Stimulated activated naive CD8-positive, alpha-beta T cell treated with anti-CD3 and anti-CD28 coated beads, Interleukin-15, amount 100 ng/mL, for 72 hours (primary cell): Measurements from ENCODE around the gene SOHLH1.

Source experiments
- ATAC-seq: fragments of 150-1000 bp; cut with Tn5 transposase; 2 replicates; pipeline ENCODE4 v1.10.0; 2021; ENCODE audit warnings: mild to moderate bottlenecking, moderate library complexity
- DNase-seq, 2 donors: peaks; one replicate each; pipeline ENCODE4 v3.0.0; 2021 to 2022
- H3K27ac Mint-ChIP-seq, 2 donors: one replicate each; pipeline ENCODE4 v1.8.0; 2022; ENCODE audit warnings: mild to moderate bottlenecking in 2 of 2, mixed read lengths in 2 of 2, moderate library complexity in 2 of 2
- H3K27me3 Mint-ChIP-seq: one replicate; pipeline ENCODE4 v1.8.0; 2022; ENCODE audit warnings: mixed read lengths
- H3K4me1 Mint-ChIP-seq: one replicate; pipeline ENCODE4 v1.8.0; 2022; ENCODE audit warnings: mild to moderate bottlenecking, mixed read lengths
- H3K4me3 Mint-ChIP-seq, 2 donors: one replicate each; pipeline ENCODE4 v1.8.0; 2022; ENCODE audit warnings: mild to moderate bottlenecking in 2 of 2, mixed read lengths in 2 of 2, moderate library complexity in 1 of 2
- H3K9me3 Mint-ChIP-seq, 2 donors: one replicate each; pipeline ENCODE4 v1.8.0; 2022; ENCODE audit warnings: mixed read lengths in 2 of 2

Gene SOHLH1

GRCh38 chr9:135715056-135715595 lies 15.8 kb upstream of the SOHLH1 start:
- Mint-ChIP-seq H3K4me1 (peaks cover 5% of the 10 kb centered on the region), H3K27ac (no peak overlapping the region), H3K4me3 (no peak overlapping the region), H3K27me3 (peaks cover 72% of the 10 kb centered on the region), H3K9me3 (no peaks in the 10 kb centered on the region)
- ATAC-seq (no peak), DNase-seq (no peak)

DNA sequence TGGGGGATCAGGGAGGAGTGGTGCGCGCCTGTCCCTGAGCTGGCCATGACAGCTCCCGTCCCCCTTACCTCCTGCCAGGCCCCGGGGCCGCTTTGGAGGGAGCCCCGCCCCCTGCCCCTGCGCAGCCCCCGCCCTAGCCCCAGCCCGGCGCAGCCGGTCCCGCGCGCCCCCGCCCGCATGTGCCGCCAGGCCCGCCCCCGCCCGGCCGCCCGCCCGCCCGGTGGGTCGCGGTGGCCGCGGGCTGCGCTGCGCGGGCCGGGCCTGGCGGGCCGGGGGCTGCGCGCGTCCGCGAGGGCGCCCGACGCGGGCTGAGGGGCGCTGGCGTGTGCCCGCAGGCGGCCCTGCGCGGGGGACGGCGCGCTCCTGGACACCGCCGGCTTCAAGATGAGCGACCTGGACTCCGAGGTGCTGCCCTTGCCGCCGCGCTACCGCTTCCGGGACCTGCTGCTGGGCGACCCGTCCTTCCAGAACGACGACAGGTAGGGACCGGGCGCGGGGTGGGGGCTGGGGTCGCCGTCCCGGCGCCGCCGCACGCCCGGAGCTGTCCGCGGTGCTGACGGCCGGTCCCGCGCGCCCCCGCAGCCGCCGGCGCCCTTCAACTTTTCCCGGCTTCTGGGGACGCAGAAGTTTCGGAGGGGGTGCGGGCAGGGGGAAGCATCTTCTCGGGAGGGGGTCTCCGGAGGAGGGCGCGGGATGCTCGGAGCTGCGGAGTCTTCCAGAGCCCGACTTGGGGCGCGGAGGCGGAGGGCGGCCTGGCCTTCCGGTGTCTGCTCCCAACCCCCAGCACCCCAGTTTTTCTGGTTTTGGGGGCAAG lies 15.2 kb upstream of the SOHLH1 start:
- Mint-ChIP-seq H3K27ac (no peak overlapping the region), H3K27me3 (peaks cover 77% of the 10 kb centered on the region), H3K4me1 (peaks cover 5% of the 10 kb centered on the region), H3K4me3 (no peak overlapping the region), H3K9me3 (no peaks in the 10 kb centered on the region)
- ATAC-seq (no peak), DNase-seq (no peak)

DNA sequence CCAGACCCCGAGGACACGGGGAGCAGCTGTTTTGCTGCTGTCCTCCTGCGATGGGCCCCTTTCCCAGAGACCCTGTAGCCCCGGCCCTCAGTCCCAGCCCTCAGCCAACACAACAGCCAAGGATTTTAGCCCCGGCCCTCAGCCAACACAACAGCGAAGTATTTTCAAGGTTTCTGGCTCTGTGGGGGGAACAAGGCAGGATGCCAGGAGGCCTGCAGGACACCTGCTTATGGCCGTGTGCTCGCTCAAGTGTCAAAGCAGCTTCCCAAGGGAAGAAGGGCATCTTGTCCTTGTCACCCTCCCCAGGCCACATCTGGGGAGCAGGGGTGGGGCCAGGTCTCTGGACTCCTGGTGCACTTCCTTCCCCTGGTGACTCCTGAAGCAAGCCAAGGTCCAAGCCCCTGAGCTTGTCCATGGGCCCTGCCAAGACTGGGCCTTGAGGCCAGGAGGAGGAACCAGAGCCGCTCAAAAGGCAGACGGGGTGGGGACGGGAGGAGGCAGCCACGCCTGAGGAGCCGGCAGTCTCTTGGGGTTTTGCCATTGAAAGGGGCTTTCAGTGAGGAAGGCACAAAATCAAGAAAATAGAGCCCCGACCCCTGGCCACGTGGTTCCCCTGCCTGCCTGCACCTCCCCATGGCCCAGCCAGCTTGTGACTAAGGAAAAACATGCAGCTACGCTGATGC lies 13.5 kb upstream of the SOHLH1 start:
- Mint-ChIP-seq H3K4me1 (peaks cover 5% of the 10 kb centered on the region), H3K27me3 (peaks cover 76% of the 10 kb centered on the region), H3K4me3 (no peak overlapping the region), H3K9me3 (no peaks in the 10 kb centered on the region), H3K27ac (no peak overlapping the region)
- ATAC-seq (no peak), DNase-seq (no peak)

- H3K27me3 Mint-ChIP-seq, result peaks cover 69% of the 10 kb centered on the region
- no peak for DNase-seq
- ATAC-seq, result no peak
- H3K4me3 Mint-ChIP-seq, result no peak overlapping the region
- H3K4me1 Mint-ChIP-seq, result peaks cover 5% of the 10 kb centered on the region
- no peak overlapping the region for H3K27ac Mint-ChIP-seq
- H3K9me3 Mint-ChIP-seq, result no peaks in the 10 kb centered on the region
Observed at GRCh38 chr9:135711881-135712280, 12.6 kb upstream of the SOHLH1 start.

- no peak overlapping the region for H3K4me3 Mint-ChIP-seq
- ATAC-seq (no peak), DNase-seq (no peak)
- H3K27ac Mint-ChIP-seq, result no peak overlapping the region
- H3K27me3 Mint-ChIP-seq, result peaks cover 64% of the 10 kb centered on the region
- H3K9me3 Mint-ChIP-seq, result no peaks in the 10 kb centered on the region
- peaks cover 5% of the 10 kb centered on the region for H3K4me1 Mint-ChIP-seq
Observed at GRCh38 chr9:135711391-135711790, 12.1 kb upstream of the SOHLH1 start.

DNA sequence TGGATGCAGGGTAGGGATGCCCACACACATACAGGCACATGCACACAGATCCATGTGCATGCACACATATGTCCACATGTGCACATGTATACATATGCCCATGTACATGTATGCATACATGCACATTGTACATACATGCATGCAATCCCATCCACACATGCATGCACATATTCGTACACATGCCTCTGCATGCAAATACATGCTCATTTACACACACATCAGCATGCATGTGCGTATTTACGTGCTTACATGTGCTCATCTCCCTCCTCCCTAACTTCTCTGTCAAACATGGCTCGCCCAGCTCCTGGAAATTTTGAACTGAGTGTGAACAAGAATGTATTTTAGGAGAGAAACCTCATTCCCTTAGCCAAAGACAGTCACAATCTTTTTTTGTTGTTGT lies 8.9 kb upstream of the SOHLH1 start:
- Mint-ChIP-seq H3K9me3 (no peaks in the 10 kb centered on the region), H3K4me1 (no peaks in the 10 kb centered on the region)

GRCh38 chr9:135707252-135708138 lies 8.2 kb upstream of the SOHLH1 start:
- Mint-ChIP-seq H3K4me1 (no peaks in the 10 kb centered on the region), H3K27ac (no peak overlapping the region), H3K9me3 (no peaks in the 10 kb centered on the region), H3K4me3 (no peak overlapping the region), H3K27me3 (peaks cover 61% of the 10 kb centered on the region)
- ATAC-seq, result no peak
- no peak for DNase-seq

More for the DNA sequence above, 8.9 kb upstream of the SOHLH1 start:
- Mint-ChIP-seq H3K27me3 (peaks cover 61% of the 10 kb centered on the region), H3K27ac (no peak overlapping the region), H3K4me3 (no peak overlapping the region)
- no peak for ATAC-seq
- no peak for DNase-seq

DNA sequence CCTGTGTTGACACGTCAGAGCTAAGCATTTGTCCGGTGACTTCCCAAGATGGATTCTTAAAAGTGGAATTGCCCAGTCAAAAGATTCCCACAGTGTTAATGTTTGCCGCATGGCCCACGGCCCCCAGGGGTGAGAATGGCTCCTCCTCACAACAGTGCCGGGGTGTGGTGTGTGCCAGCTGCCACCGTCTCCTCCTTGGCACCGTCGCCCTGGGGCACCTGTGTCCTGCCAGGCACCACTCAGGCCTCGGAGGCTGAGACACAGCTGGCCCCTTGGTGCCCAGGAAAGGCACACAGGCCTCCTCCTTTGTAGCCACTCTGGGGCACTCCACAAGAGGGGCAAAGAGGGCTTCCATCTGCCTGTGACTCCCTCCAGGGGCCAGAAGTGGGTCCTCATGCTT lies 7.0 kb upstream of the SOHLH1 start:
- H3K4me3 Mint-ChIP-seq, result no peak overlapping the region
- no peaks in the 10 kb centered on the region for H3K9me3 Mint-ChIP-seq
- no peak overlapping the region for H3K27ac Mint-ChIP-seq
- no peak for ATAC-seq
- DNase-seq, result no peak
- H3K27me3 Mint-ChIP-seq, result peaks cover 53% of the 10 kb centered on the region
- no peaks in the 10 kb centered on the region for H3K4me1 Mint-ChIP-seq

DNA sequence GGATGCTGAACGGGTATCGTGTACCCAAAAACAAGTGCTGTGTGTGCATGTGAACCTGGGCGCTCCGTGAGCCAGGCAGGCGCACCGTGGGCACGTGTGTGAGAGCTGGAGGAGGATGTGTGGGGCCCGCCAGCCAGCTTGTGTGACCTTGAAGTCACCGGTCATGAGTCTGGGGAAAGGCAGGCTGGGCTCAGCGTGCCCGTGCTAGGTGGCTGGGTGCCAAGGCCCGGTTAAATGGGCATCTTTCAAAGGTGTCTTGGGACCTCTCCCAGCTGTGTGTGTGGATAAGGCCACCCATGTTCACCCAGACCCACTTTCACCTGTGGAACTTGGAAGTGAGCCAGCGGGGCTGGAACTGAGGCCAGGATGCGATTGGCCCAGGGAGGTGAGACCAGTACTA lies 6.1 kb upstream of the SOHLH1 start:
- H3K4me3 Mint-ChIP-seq, result no peak overlapping the region
- H3K9me3 Mint-ChIP-seq, result no peaks in the 10 kb centered on the region
- ATAC-seq, result no peak
- no peak for DNase-seq
- H3K27me3 Mint-ChIP-seq, result peaks cover 62% of the 10 kb centered on the region
- no peak overlapping the region for H3K27ac Mint-ChIP-seq
- no peaks in the 10 kb centered on the region for H3K4me1 Mint-ChIP-seq

DNA sequence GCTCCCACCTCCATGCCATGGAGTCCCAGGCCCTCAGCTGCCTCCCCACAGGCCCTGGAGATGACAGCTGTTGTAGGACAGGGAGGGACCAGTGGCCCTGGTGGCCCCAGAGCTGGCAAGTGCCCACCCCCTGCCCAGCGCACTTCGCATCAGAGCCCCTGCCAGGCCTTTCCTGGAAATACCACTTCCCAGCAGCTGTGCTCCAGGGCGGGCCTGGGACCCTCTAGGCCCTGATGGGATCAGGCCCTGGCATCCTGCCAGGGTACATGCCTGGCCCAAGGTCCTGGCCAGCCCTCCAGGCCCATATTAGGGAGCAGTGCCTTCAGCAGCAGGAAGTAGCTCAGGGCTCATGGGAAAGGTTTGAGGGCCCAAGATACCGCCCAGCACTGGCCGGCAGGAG lies 5.2 kb upstream of the SOHLH1 start:
- peaks cover 57% of the 10 kb centered on the region for H3K27me3 Mint-ChIP-seq
- no peaks in the 10 kb centered on the region for H3K4me1 Mint-ChIP-seq
- DNase-seq (no peak), ATAC-seq (no peak)
- H3K9me3 Mint-ChIP-seq, result no peaks in the 10 kb centered on the region
- no peak overlapping the region for H3K4me3 Mint-ChIP-seq
- no peak overlapping the region for H3K27ac Mint-ChIP-seq

DNA sequence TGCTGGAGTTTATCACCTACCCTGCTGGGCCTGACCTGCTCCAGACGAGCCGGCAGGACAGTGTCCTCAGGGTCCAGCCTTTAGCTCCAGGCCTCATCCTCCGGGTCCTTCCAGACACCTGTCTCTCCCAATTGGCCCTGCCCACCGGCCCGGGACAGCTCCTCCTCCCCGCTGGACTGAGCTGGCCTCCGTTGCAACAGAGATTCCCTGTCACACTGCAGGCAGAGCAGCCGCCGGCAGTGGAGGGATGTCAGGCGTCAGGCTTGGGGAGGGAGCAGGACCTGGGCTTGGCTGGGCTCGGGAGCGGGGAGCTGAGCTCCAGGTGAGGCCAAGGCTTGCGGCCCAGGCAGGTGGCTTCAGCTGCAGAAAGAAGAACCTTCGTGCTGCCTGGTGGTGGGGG lies 4.4 kb upstream of the SOHLH1 start:
- DNase-seq, result no peak

DNA sequence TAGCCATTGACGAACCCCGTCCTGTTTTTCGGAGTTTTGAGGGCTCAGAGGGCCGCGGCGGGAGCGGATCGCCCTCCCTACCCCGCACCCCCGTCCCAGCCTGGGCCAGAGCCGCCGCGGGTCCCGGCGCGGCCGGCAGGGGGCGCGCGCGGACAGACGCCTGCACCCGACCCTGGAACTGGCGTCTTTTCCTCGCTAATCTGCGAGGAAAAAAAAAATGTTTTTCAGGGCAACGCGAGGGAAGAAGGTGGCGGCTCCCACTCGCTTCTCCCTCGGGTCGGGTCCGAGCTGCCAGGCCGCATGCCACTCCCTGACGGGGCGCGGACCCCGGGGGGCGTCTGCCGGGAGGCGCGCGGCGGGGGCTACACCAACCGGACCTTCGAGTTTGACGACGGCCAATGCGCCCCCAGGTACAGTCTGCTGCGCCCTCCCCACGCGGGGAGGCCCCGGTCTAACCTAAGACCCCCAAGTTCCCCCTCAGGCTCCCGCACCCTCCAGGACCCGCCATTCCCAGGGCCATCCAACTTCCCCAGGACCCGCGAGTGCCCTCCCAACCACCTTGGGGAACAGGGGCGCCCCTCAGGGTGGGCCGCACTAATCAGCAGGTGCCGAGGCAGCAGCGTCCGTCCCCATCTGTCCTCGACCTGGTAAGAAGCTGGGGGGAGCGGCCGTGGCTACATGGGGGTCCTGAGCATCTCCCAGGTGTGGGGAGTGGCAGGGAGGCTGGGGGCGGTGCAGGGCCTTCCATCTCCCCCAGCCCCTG lies 2.9 kb upstream of the SOHLH1 start, which contains the start of gene KCNT1:
Gene KCNT1 (plus strand): TSS at position 227 of the 763 bp plus-strand sequence. CDS start 74 bp downstream, at position 301.
- peak; percentile 59 for ATAC-seq
- Mint-ChIP-seq H3K27ac (no peak within 1 kb of the TSS), H3K27me3 (peaks cover 45% of the 10 kb centered on the region), H3K9me3 (no peaks in the 10 kb centered on the region), H3K4me3 (no peak within 1 kb of the TSS), H3K4me1 (no peaks in the 10 kb centered on the region)
- DNase-seq, result peak; percentile 39 to 71

More for the DNA sequence above, 4.4 kb upstream of the SOHLH1 start:
- ATAC-seq, result no peak
- no peaks in the 10 kb centered on the region for H3K9me3 Mint-ChIP-seq
- peaks cover 53% of the 10 kb centered on the region for H3K27me3 Mint-ChIP-seq
- no peak overlapping the region for H3K27ac Mint-ChIP-seq
- H3K4me3 Mint-ChIP-seq, result no peak overlapping the region
- H3K4me1 Mint-ChIP-seq, result no peaks in the 10 kb centered on the region

- Mint-ChIP-seq H3K4me1 (no peaks in the 10 kb centered on the region), H3K27ac (no peak overlapping the region), H3K4me3 (no peak overlapping the region), H3K9me3 (no peaks in the 10 kb centered on the region), H3K27me3 (peaks cover 45% of the 10 kb centered on the region)
- no peak for DNase-seq
- ATAC-seq, result peak; percentile 40
Observed at GRCh38 chr9:135701067-135701958, 2.0 kb upstream of the SOHLH1 start.

DNA sequence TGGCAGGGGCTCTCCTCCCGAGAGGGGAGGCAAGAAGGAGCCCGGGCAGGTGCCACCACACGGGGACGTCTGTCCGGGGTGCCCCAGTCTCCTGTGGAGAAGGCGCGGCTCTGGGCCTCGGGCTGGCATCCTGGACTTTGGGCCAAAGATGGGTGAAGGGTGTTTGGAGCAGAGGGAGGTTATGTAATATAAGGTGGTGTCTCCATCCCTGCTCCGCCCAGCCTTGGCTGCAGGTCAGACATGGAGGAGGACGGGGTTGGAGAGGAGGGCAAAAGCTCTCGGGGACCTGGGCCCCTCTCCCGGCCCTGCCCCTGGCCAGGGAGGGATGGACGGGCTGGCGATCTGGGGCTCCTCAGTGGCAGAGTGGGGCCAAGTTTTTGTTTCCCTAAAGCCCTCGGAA lies 1.2 kb upstream of the SOHLH1 start:
- H3K4me3 Mint-ChIP-seq, result no peak overlapping the region
- no peaks in the 10 kb centered on the region for H3K4me1 Mint-ChIP-seq
- DNase-seq, result no peak
- no peaks in the 10 kb centered on the region for H3K9me3 Mint-ChIP-seq
- ATAC-seq, result no peak
- peaks cover 44% of the 10 kb centered on the region for H3K27me3 Mint-ChIP-seq
- H3K27ac Mint-ChIP-seq, result no peak overlapping the region
